Measurements from ENCODE around the gene FGF12. TPM values are rescaled to one million over a fixed set of nuclear protein-coding genes. Genes with fewer than 3 reads are reported as not detected.

Gene FGF12
- total and polyA plus RNA-seq, 2 donors (not counting 1 experiment from before 2014, with no cell fraction given): 0.17 TPM; not detected in 1

DNA sequence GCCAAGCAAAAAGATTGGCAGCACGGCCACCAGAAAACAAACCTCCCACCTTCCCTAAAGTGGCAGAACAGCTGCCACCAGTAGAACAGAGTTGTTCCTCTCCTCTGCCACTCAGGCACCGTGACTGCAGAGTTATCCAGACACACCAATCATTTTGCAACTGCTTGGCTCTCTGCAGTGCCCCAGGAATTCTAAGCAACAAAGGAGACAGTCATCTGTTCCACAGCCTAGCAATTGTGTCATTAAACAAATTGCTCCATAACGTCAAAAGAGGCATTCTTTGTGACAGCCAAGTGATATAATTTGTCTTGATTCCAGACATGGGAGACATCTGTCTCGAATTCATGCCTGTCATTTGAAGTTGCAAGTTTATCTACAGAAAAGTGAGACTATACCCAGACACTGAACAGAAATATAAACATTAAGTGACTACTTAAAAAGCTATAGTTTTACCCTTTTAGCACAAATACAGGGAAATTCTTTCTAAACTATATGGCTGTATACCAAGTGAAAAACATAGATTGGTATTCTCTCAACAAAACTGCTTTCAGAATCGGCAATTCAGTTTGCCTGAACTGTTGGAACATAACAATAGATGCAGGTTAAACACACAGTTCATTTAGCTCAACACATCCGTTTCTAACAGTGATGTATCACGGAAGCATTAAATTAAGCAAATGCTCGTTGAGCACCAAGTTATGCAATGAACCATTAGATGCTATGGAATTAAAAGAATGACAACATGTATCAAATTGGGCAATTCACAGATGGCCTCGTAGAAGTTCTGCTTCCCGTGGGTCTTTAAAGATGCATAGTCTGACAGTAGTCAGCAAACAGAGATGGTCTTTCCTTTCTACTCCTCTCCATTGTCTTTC, 281.3 kb downstream of the FGF12 start:
- no peak overlapping the region for H2AFZ ChIP-seq (ENCODE audit: low read length)
- no peaks in the 10 kb centered on the region for H4K20me1 ChIP-seq (ENCODE audit: control insufficient read depth, extremely low read depth, insufficient read depth, low read length)
- TF ChIP-seq, protein P1, sequence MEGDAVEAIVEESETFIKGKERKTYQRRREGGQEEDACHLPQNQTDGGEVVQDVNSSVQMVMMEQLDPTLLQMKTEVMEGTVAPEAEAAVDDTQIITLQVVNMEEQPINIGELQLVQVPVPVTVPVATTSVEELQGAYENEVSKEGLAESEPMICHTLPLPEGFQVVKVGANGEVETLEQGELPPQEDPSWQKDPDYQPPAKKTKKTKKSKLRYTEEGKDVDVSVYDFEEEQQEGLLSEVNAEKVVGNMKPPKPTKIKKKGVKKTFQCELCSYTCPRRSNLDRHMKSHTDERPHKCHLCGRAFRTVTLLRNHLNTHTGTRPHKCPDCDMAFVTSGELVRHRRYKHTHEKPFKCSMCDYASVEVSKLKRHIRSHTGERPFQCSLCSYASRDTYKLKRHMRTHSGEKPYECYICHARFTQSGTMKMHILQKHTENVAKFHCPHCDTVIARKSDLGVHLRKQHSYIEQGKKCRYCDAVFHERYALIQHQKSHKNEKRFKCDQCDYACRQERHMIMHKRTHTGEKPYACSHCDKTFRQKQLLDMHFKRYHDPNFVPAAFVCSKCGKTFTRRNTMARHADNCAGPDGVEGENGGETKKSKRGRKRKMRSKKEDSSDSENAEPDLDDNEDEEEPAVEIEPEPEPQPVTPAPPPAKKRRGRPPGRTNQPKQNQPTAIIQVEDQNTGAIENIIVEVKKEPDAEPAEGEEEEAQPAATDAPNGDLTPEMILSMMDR (conservative IDR thresholded peaks at IDR 0.05 in 1 of 2, IDR thresholded peaks at IDR 0.05 in 1 of 2; ENCODE audit: low read depth in 1 of 2, low read length in 2 of 2): no peak
- no peak for TF ChIP-seq EZH2 (IDR thresholded peaks at IDR 0.05; ENCODE audit: low read length, missing control alignments)
- H3K9me3 ChIP-seq (ENCODE audit: control insufficient read depth, insufficient read depth, low read depth, low read length): no peaks in the 10 kb centered on the region
- no peak overlapping the region for H3K9ac ChIP-seq (ENCODE audit: insufficient read depth, low read length)
- no peak overlapping the region for H3K4me3 ChIP-seq (replicated peaks in 1 of 4; ENCODE audit: control extremely low read depth in 1 of 4, insufficient read depth in 1 of 4, low read depth in 3 of 4, low read length in 4 of 4)
- H3K36me3 ChIP-seq (ENCODE audit: control insufficient read depth, insufficient read depth, low read length): no peaks in the 10 kb centered on the region
- no peaks in the 10 kb centered on the region for H3K27me3 ChIP-seq (ENCODE audit: control insufficient read depth, insufficient read depth, low read length)
- no peak overlapping the region for H3K4me2 ChIP-seq (ENCODE audit: extremely low read depth, insufficient read depth, low read length)
- DNase-seq (ENCODE audit: low read depth in 2 of 2): peak in 1 of 2 donors; percentile 55
- no peaks in the 10 kb centered on the region for H3K79me2 ChIP-seq (ENCODE audit: control insufficient read depth, insufficient read depth, low read length)
- no peak overlapping the region for H3K27ac ChIP-seq (ENCODE audit: insufficient read depth, low read length)
- H3K4me1 ChIP-seq (ENCODE audit: control insufficient read depth, extremely low read depth, insufficient read depth, low read length): no peaks in the 10 kb centered on the region

DNA sequence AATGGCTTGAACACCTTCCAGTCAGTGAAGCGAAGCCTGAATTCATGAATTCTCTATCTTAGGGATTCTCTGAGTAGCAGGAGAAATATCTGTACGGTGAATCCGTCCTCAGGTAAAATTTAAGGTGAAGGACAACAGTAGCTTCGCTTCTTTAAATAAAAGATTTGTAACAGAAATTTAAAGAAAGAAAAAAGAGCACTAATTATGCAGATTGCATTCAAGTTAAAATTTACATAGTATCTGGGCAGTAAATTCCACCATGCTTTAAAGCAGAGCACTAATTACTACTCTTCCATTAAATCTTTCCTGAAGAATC, 282.6 kb downstream of the FGF12 start:
- TF ChIP-seq, protein P1 (conservative IDR thresholded peaks at IDR 0.05 in 1 of 2, IDR thresholded peaks at IDR 0.05 in 1 of 2; ENCODE audit: low read depth in 1 of 2, low read length in 2 of 2): no peak
- TF ChIP-seq EZH2 (IDR thresholded peaks at IDR 0.05; ENCODE audit: low read length, missing control alignments): no peak
- Histone ChIP-seq H4K20me1 (ENCODE audit: control insufficient read depth, extremely low read depth, insufficient read depth, low read length) (no peaks in the 10 kb centered on the region), H3K36me3 (ENCODE audit: control insufficient read depth, insufficient read depth, low read length) (no peaks in the 10 kb centered on the region), H3K4me3 (replicated peaks in 1 of 4; ENCODE audit: control extremely low read depth in 1 of 4, insufficient read depth in 1 of 4, low read depth in 3 of 4, low read length in 4 of 4) (no peak overlapping the region), H3K27me3 (ENCODE audit: control insufficient read depth, insufficient read depth, low read length) (no peaks in the 10 kb centered on the region), H2AFZ (ENCODE audit: low read length) (no peak overlapping the region), H3K4me1 (ENCODE audit: control insufficient read depth, extremely low read depth, insufficient read depth, low read length) (no peaks in the 10 kb centered on the region), H3K79me2 (ENCODE audit: control insufficient read depth, insufficient read depth, low read length) (no peaks in the 10 kb centered on the region), H3K9me3 (ENCODE audit: control insufficient read depth, insufficient read depth, low read depth, low read length) (no peaks in the 10 kb centered on the region), H3K27ac (ENCODE audit: insufficient read depth, low read length) (no peak overlapping the region), H3K9ac (ENCODE audit: insufficient read depth, low read length) (no peak overlapping the region), H3K4me2 (ENCODE audit: extremely low read depth, insufficient read depth, low read length) (no peak overlapping the region)
- DNase-seq (ENCODE audit: low read depth in 2 of 2): no peak

DNA sequence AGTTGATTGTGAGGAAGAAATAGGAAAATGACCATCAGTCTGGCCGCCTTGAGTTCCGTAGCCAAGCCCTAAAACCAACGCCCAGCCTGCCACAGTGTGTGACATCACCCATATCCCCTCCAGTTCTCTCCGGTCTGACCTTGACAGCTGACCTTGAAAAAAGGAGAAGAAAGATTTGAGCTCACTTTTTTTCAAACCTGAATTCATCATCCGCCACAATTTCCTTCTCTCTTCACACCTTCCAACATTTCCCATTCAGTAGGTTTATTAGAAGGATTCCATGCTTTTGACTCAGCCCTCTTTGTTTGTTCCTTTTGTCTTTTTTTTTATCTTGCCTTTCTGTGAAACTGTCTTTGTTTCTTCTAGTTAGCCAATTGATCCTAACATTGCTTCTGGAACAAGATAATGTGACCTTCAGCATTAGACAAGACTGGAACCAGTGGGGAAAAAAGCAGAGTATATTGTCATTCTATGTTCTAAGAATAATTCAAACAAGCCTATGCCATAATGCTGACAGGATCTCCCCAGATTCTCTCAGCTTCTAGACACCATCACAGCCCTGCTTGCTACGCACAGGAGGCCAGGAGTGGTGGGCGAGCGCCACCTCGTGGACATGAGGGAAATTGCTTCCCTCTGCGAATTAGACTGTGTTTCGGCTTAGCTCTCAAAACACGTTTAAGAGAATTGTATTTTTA, 283.1 kb downstream of the FGF12 start:
- H3K36me3 ChIP-seq (ENCODE audit: control insufficient read depth, insufficient read depth, low read length): no peaks in the 10 kb centered on the region
- no peaks in the 10 kb centered on the region for H3K79me2 ChIP-seq (ENCODE audit: control insufficient read depth, insufficient read depth, low read length)
- H3K4me3 ChIP-seq (replicated peaks in 1 of 4; ENCODE audit: control extremely low read depth in 1 of 4, insufficient read depth in 1 of 4, low read depth in 3 of 4, low read length in 4 of 4): no peak overlapping the region
- no peak for TF ChIP-seq EZH2 (IDR thresholded peaks at IDR 0.05; ENCODE audit: low read length, missing control alignments)
- TF ChIP-seq, protein P1 (conservative IDR thresholded peaks at IDR 0.05 in 1 of 2, IDR thresholded peaks at IDR 0.05 in 1 of 2; ENCODE audit: low read depth in 1 of 2, low read length in 2 of 2): peak; percentile 96 to 99
- no peaks in the 10 kb centered on the region for H4K20me1 ChIP-seq (ENCODE audit: control insufficient read depth, extremely low read depth, insufficient read depth, low read length)
- H3K9ac ChIP-seq (ENCODE audit: insufficient read depth, low read length): no peak overlapping the region
- DNase-seq (ENCODE audit: low read depth in 2 of 2): peak; percentile 52 to 65
- no peaks in the 10 kb centered on the region for H3K4me1 ChIP-seq (ENCODE audit: control insufficient read depth, extremely low read depth, insufficient read depth, low read length)
- H3K27me3 ChIP-seq (ENCODE audit: control insufficient read depth, insufficient read depth, low read length): no peaks in the 10 kb centered on the region
- no peak overlapping the region for H3K4me2 ChIP-seq (ENCODE audit: extremely low read depth, insufficient read depth, low read length)
- H3K9me3 ChIP-seq (ENCODE audit: control insufficient read depth, insufficient read depth, low read depth, low read length): no peaks in the 10 kb centered on the region
- H2AFZ ChIP-seq (ENCODE audit: low read length): no peak overlapping the region
- no peak overlapping the region for H3K27ac ChIP-seq (ENCODE audit: insufficient read depth, low read length)
